K562 (cell line): ENCODE measurements around the gene APOBEC3C. TPM values are rescaled to one million over a fixed set of nuclear protein-coding genes. Genes with fewer than 3 reads are reported as not detected.

ENCODE experiments used
- CCNT2 ChIP-seq: IDR thresholded peaks from 2 replicates; pipeline ENCODE4 v1.6.1; 2011; ENCODE audit warnings: borderline replicate concordance, low read depth, mild to moderate bottlenecking, moderate library complexity, mixed read lengths, low read length; ENCODE audit not compliant: insufficient read length; ENCODE audit errors: extremely low read depth
- DLX4 ChIP-seq: fragments of 250-450 bp; sonication (Bioruptor Pico); IDR thresholded peaks from 2 replicates; pipeline ENCODE4 v1.6.1; 2021; ENCODE audit warnings: mild to moderate bottlenecking
- DNMT1 ChIP-seq: fragments of 450-650 bp; IDR thresholded peaks from 2 replicates; pipeline ENCODE4 v1.6.1; 2016; ENCODE audit warnings: antibody characterized with exemption, mild to moderate bottlenecking
- FOXJ3 ChIP-seq: sonication (generic); formaldehyde crosslinking; IDR thresholded peaks from 2 replicates; pipeline ENCODE4 v1.4.0; 2020; ENCODE audit warnings: mild to moderate bottlenecking, missing genetic modification reagents
- JUNB ChIP-seq: fragments of 450-650 bp; formaldehyde crosslinking; conservative IDR thresholded peaks from 2 replicates; pipeline ENCODE4 v1.4.0; 2020; ENCODE audit warnings: mild to moderate bottlenecking
- JUND ChIP-seq, 2 experiments: IDR thresholded peaks; 2 replicates in 1 of 2; 3 replicates in 1 of 2; pipeline ENCODE4 v1.6.1; 2011; ENCODE audit warnings: borderline replicate concordance in 2 of 2, low read depth in 2 of 2, low read length in 2 of 2, improper control_type of control experiment in 1 of 2, missing biosample characterization in 1 of 2, missing genetic modification characterization in 1 of 2, missing genetic modification reagents in 1 of 2
- LCOR ChIP-seq: sonication (generic); formaldehyde crosslinking; IDR thresholded peaks from 2 replicates; pipeline ENCODE4 v1.8.0; 2022; ENCODE audit warnings: mild to moderate bottlenecking, missing genetic modification reagents
- MAZ ChIP-seq, 2 experiments: fragments of 450-650 bp in 1 of 2; sonication (generic) in 1 of 2; formaldehyde crosslinking; IDR thresholded peaks in 1 of 2; conservative IDR thresholded peaks in 1 of 2; 2 replicates each; pipeline versions ENCODE4 v1.4.0 to v1.5.0; 2020; ENCODE audit warnings: mild to moderate bottlenecking in 1 of 2, missing genetic modification reagents in 1 of 2
- NFE2L1 ChIP-seq: fragments of 450-650 bp; IDR thresholded peaks from 2 replicates; pipeline ENCODE4 v1.6.1; 2016; ENCODE audit warnings: missing genetic modification characterization, low read depth, mild to moderate bottlenecking, missing compliant biosample characterization, moderate library complexity, borderline replicate concordance
- SAFB2 ChIP-seq: fragments of 200-400 bp; formaldehyde crosslinking; IDR thresholded peaks from 2 replicates; pipeline ENCODE4 v1.6.1; 2018; ENCODE audit warnings: borderline replicate concordance, low read length, low read depth, moderate library complexity; ENCODE audit not compliant: severe bottlenecking
- SIRT6 ChIP-seq: IDR thresholded peaks from one replicate; pipeline ENCODE4 v1.6.1; 2012; ENCODE audit warnings: low read depth, mild to moderate bottlenecking, control low read depth, inconsistent platforms, low read length, moderate library complexity
- SMAD2 ChIP-seq: fragments of 150-350 bp; IDR thresholded peaks from 2 replicates; pipeline ENCODE4 v1.6.1; 2014; ENCODE audit warnings: low read depth, mild to moderate bottlenecking, low read length
- ZMIZ1 ChIP-seq, 2 experiments: fragments of 150-350 bp in 1 of 2; IDR thresholded peaks; 2 replicates each; pipeline ENCODE4 v1.6.1; 2012 to 2016; ENCODE audit warnings: low read depth in 2 of 2, low read length in 2 of 2, mild to moderate bottlenecking in 1 of 2, moderate library complexity in 1 of 2
- ZNF589 ChIP-seq: fragments of 200-800 bp; sonication (Bioruptor generic); IDR thresholded peaks from 2 replicates; pipeline ENCODE4 v1.6.1; 2016; ENCODE audit warnings: low read depth, missing genetic modification characterization, missing compliant biosample characterization
- ZNF75A ChIP-seq: fragments of 450-650 bp; formaldehyde crosslinking; IDR thresholded peaks from 2 replicates; pipeline ENCODE4 v1.4.0; 2020; ENCODE audit warnings: mild to moderate bottlenecking
- ZNF79 ChIP-seq: fragments of 250-450 bp; sonication (Bioruptor Pico); IDR thresholded peaks from 2 replicates; pipeline ENCODE4 v1.4.0; 2020; ENCODE audit warnings: low read depth, mild to moderate bottlenecking, moderate library complexity
- polyA plus RNA-seq, 8 experiments: library from polyadenylated mRNA; depleted of rRNA in 4 of 8; stranded (reverse) in 5 of 8; unstranded in 3 of 8; fragments of >200 nt; fragmentation: Nextera tagmentation in 2 of 8; fragmentation: Illumina TruSeq in 1 of 8; extraction: Ambion mirVana in 2 of 8; extraction: Trizol in 1 of 8; gene quantifications; 2 replicates each; pipeline versions ENCODE4 v1.2.1 to v1.2.3, GENCODE V29; 2011 to 2014; ENCODE audit warnings: inconsistent platforms in 1 of 8, missing spikeins in 1 of 8
- total RNA-seq, 7 experiments: library from RNA; depleted of rRNA in 6 of 7; stranded (reverse); fragments of >200 nt in 6 of 7; fragmentation: Illumina TruSeq in 2 of 7; extraction: Trizol in 2 of 7; gene quantifications; 2 replicates each; pipeline versions ENCODE4 v1.2.1 to v1.2.3, GENCODE V29; 2011 to 2021; ENCODE audit warnings: low replicate concordance in 1 of 7
- TF ChIP-seq, protein P1 (sequence below): fragments of 200-400 bp; formaldehyde crosslinking; IDR thresholded peaks from 2 replicates; pipeline ENCODE4 v1.6.1; 2017; ENCODE audit warnings: mild to moderate bottlenecking, low read depth, low read length, moderate library complexity

APOBEC3C gene
- total and polyA plus RNA-seq, 9 of the 15 experiments (the other 6 are each of a cell fraction or from before 2014, with no cell fraction given): 12.4 to 285 (median 55.5) TPM

DNA sequence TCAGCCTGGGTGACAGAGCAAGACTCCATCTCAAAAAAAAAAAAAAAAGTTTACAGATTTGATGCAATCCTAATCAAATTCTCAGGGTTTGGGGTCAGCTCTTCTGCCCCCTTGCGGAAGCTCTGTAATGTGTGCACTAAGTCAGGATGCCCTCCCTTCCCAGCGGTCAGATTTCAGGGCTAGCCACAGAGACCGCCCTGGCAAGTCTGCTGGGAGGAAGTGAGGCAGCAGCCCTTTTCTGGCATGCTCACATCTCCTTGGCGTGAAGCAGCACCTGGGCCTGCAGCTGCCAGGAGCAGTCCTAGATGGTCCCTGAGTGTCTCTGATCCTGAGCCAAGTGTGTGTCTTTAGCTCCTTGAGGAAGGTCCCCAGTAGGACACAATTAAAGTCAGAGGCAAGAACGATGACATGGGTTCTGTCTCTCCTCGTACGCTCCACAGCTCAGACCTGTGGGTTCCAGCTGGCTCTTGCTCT, 10.9 kb upstream of the APOBEC3C start (continued):
- TF ChIP-seq MAZ (CRISPR knock-in tag; conservative IDR thresholded peaks at IDR 0.05 in 1 of 2, IDR thresholded peaks at IDR 0.05 in 1 of 2): 0 out of 4 replicates have a peak, but pooled peaks of 1 of the 2 experiments have one; percentile 24
- TF ChIP-seq DNMT1: no peak
- TF ChIP-seq SIRT6: no peak
- no peak for TF ChIP-seq JUNB
- no peak for TF ChIP-seq FOXJ3 (CRISPR knock-in tag)
- TF ChIP-seq DLX4 (CRISPR knock-in tag): no peak
- TF ChIP-seq CCNT2: no peak
- TF ChIP-seq JUND (IDR thresholded peaks at IDR 0.05; ENCODE audit: borderline replicate concordance, low read depth, low read length): no peak
- TF ChIP-seq JUND (tag; IDR thresholded peaks at IDR 0.05; ENCODE audit: borderline replicate concordance, low read depth, low read length): no peak
- TF ChIP-seq, protein P1, sequence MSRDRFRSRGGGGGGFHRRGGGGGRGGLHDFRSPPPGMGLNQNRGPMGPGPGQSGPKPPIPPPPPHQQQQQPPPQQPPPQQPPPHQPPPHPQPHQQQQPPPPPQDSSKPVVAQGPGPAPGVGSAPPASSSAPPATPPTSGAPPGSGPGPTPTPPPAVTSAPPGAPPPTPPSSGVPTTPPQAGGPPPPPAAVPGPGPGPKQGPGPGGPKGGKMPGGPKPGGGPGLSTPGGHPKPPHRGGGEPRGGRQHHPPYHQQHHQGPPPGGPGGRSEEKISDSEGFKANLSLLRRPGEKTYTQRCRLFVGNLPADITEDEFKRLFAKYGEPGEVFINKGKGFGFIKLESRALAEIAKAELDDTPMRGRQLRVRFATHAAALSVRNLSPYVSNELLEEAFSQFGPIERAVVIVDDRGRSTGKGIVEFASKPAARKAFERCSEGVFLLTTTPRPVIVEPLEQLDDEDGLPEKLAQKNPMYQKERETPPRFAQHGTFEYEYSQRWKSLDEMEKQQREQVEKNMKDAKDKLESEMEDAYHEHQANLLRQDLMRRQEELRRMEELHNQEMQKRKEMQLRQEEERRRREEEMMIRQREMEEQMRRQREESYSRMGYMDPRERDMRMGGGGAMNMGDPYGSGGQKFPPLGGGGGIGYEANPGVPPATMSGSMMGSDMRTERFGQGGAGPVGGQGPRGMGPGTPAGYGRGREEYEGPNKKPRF: no peak
- no peak for TF ChIP-seq ZNF75A (CRISPR knock-in tag)
- TF ChIP-seq LCOR: no peak
- TF ChIP-seq SMAD2: no peak
- no peak for TF ChIP-seq NFE2L1 (tag)
- no peak for TF ChIP-seq SAFB2
- no peak for TF ChIP-seq ZNF79 (CRISPR knock-in tag)
- TF ChIP-seq ZNF589 (CRISPR knock-in tag): no peak
- TF ChIP-seq ZMIZ1 (IDR thresholded peaks at IDR 0.05; ENCODE audit: low read depth in 2 of 2, low read length in 2 of 2): no peak
